GM21367 (cell line): ENCODE measurements around the gene ZNF672.
A peak's percentile ranks its signal among the peaks of the same experiment; 100 is the strongest.
"Not testable (repeated sequence)": the region's sequence is repeated elsewhere in the genome, so short reads cannot be mapped to it uniquely, and the experiment has no call there.

ENCODE experiments used
- ATAC-seq: cut with Tn5 transposase; IDR thresholded peaks from one replicate; pipeline ENCODE4 v1.9.1; 2021; ENCODE audit not compliant: unreplicated experiment

The ZNF672 gene

GRCh38 chr1:248852481-248853405 is 14.7 kb downstream of the ZNF672 start:
- ATAC-seq = peak; percentile 35

GRCh38 chr1:248853663-248854375 is 15.8 kb downstream of the ZNF672 start:
- no peak for ATAC-seq

- ATAC-seq = no peak
Observed at GRCh38 chr1:248855580-248855979, 17.6 kb downstream of the ZNF672 start.

GRCh38 chr1:248856176-248856575 is 18.2 kb downstream of the ZNF672 start:
- ATAC-seq = no peak

GRCh38 chr1:248857201-248857600 is 19.2 kb downstream of the ZNF672 start:
- ATAC-seq = no peak

- ATAC-seq = peak; percentile 1
Observed at GRCh38 chr1:248857749-248858095, 19.7 kb downstream of the ZNF672 start.

- ATAC-seq = peak; percentile 29
Observed at GRCh38 chr1:248858096-248858890, 20.3 kb downstream of the ZNF672 start.

GRCh38 chr1:248858891-248859889 is 21.2 kb downstream of the ZNF672 start, which contains the start of gene ZNF692:
ZNF692 (minus strand) TSS chr1:248859085; CDS start chr1:248858309, 776 bp downstream.
- peak; percentile 80 for ATAC-seq

- no peak for ATAC-seq
Observed at GRCh38 chr1:248860007-248860406, 22.0 kb downstream of the ZNF672 start.

GRCh38 chr1:248861616-248862015 is 23.6 kb downstream of the ZNF672 start:
- ATAC-seq = no peak

GRCh38 chr1:248862695-248862997 is 24.6 kb downstream of the ZNF672 start:
- ATAC-seq = peak; percentile 5

GRCh38 chr1:248862998-248863881 is 25.2 kb downstream of the ZNF672 start:
- ATAC-seq = peak; percentile 66

GRCh38 chr1:248871837-248872401 is 33.9 kb downstream of the ZNF672 start:
- no peak for ATAC-seq

GRCh38 chr1:248872752-248873408 is 34.9 kb downstream of the ZNF672 start:
- peak; percentile 30 for ATAC-seq

- peak; percentile 82 for ATAC-seq
Observed at GRCh38 chr1:248873409-248873992, 35.5 kb downstream of the ZNF672 start.

- peak; percentile 39 for ATAC-seq
Observed at GRCh38 chr1:248873993-248874533, 36.0 kb downstream of the ZNF672 start.

GRCh38 chr1:248881261-248881660 is 43.2 kb downstream of the ZNF672 start:
- ATAC-seq = no peak

GRCh38 chr1:248882427-248882826 is 44.4 kb downstream of the ZNF672 start:
- ATAC-seq = not testable (repeated sequence)
